ENCODE results near the gene OXCT1. TPM values are rescaled to one million over a fixed set of nuclear protein-coding genes. Genes with fewer than 3 reads are reported as not detected.

The OXCT1 gene
- total RNA-seq, 1 donor from 2014 or later: 27.4 TPM

DNA sequence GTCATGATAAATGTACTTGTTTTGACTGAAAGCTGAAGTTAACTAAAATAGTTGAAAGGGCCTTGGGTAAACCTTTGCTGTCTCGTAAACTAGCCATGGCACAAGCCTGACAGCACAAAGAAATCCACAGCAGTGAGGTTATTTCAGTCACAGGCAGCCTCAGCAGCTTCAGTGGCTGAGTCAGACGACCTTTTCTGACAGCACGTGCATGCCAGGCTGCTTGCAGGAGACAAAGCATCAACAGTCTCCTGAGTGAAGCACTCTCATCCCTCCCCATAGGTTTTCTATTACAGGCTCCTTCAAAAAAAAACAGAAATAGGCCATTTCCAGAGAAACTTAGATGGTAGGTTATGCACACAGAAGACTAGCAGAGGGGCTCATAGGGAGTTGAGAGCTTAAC is 34.6 kb downstream of the OXCT1 start:
- CTCF ChIA-PET: interaction anchor here (1.0 kb wide), 1 partner anchor 222 kb away, joined by 3 read pairs; no protein-coding TSS in a partner anchor
- no peaks in the 10 kb centered on the region for H3K9me3 Mint-ChIP-seq
- DNase-seq (no peak), ATAC-seq (ENCODE audit: low read depth) (no peak)
- TF ChIP-seq, protein P1, sequence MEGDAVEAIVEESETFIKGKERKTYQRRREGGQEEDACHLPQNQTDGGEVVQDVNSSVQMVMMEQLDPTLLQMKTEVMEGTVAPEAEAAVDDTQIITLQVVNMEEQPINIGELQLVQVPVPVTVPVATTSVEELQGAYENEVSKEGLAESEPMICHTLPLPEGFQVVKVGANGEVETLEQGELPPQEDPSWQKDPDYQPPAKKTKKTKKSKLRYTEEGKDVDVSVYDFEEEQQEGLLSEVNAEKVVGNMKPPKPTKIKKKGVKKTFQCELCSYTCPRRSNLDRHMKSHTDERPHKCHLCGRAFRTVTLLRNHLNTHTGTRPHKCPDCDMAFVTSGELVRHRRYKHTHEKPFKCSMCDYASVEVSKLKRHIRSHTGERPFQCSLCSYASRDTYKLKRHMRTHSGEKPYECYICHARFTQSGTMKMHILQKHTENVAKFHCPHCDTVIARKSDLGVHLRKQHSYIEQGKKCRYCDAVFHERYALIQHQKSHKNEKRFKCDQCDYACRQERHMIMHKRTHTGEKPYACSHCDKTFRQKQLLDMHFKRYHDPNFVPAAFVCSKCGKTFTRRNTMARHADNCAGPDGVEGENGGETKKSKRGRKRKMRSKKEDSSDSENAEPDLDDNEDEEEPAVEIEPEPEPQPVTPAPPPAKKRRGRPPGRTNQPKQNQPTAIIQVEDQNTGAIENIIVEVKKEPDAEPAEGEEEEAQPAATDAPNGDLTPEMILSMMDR (IDR thresholded peaks at IDR 0.05): no peak
- no peak overlapping the region for H3K27ac Mint-ChIP-seq
- peaks cover 86% of the 10 kb centered on the region for H3K36me3 Mint-ChIP-seq (ENCODE audit: low read depth)
- no peaks in the 10 kb centered on the region for H3K27me3 Mint-ChIP-seq
- H3K4me3 Mint-ChIP-seq: no peak overlapping the region
- POLR2A ChIA-PET: no interaction called here
- intact Hi-C loops (cut with micrococcal nuclease): no loop called here
- H3K4me1 Mint-ChIP-seq: no peaks in the 10 kb centered on the region

DNA sequence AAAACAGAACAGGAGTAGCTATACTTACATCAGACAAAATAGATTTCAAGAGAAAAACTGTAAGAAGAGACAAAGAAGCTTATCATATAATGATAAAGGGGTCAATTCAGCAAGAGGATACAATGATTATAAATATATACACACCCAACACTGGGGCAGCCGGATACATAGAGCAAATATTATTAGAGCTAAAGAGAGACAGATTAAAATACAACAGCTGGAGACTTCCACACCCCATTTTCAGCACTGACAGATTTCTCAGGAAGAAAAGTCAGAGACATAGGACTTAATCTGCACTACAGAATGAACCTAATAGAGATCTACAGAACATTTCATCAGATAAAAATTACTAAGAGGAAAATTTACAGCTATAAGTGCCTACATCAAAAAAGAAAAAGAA is 35.7 kb downstream of the OXCT1 start:
- TF ChIP-seq, protein P1 (IDR thresholded peaks at IDR 0.05): no peak
- ChIA-PET CTCF (interaction anchor here (1.2 kb wide), 1 partner anchor 135 kb away, joined by 5 read pairs; no protein-coding TSS in a partner anchor), POLR2A (no interaction called here)
- Mint-ChIP-seq H3K4me3 (no peak overlapping the region), H3K9me3 (no peaks in the 10 kb centered on the region), H3K36me3 (ENCODE audit: low read depth) (peaks cover 86% of the 10 kb centered on the region), H3K27ac (no peak overlapping the region), H3K27me3 (no peaks in the 10 kb centered on the region), H3K4me1 (no peaks in the 10 kb centered on the region)
- DNase-seq: no peak
- ATAC-seq (ENCODE audit: low read depth): no peak
- intact Hi-C loops (cut with micrococcal nuclease): no loop called here

DNA sequence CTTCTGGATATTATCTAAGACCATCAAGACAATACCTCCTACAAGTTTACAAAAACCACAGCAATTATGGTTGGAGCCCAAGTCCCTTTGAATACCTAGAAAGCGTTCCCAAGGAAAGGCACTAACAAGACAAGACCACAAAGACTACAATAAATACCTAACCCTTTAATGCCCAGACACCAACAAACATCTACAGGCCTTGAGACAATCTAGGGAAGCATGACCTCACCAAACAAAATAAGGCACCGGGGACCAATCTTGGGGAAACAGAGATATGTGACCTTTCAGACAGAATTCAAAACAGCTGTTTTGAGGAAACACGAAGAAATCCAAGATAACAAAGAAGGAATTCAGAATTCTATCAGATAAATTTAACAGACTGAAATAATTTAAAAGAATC is 37.8 kb downstream of the OXCT1 start:
- Mint-ChIP-seq H3K27me3 (no peaks in the 10 kb centered on the region), H3K4me3 (no peak overlapping the region), H3K36me3 (ENCODE audit: low read depth) (peaks cover 77% of the 10 kb centered on the region), H3K4me1 (no peaks in the 10 kb centered on the region), H3K27ac (no peak overlapping the region), H3K9me3 (no peaks in the 10 kb centered on the region)
- intact Hi-C loops (cut with micrococcal nuclease): no loop called here
- POLR2A ChIA-PET: no interaction called here
- no peak for DNase-seq
- CTCF ChIA-PET: no interaction called here
- no peak for ATAC-seq (ENCODE audit: low read depth)
- TF ChIP-seq, protein P1 (IDR thresholded peaks at IDR 0.05): no peak

DNA sequence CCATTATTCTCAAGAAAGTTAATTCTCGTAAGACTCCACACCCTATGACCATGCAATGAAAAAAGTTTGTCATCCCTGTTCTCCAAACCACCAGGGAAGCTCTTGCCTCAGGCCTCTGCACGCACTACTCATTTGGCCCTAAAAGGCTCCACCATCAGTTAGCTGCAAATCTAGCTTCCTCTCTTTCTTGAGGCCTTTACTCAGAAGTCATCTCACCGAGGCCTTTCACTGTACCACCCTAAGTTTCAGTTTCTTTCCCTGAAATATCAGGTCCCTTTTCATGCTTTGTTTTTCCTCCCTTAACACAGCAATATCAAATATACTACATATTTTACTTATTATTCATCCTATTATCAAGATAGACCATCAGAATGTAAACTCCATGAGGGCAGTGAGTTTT is 39.1 kb downstream of the OXCT1 start:
- no peak for DNase-seq
- Mint-ChIP-seq H3K4me3 (no peak overlapping the region), H3K4me1 (no peaks in the 10 kb centered on the region), H3K27ac (no peak overlapping the region), H3K36me3 (ENCODE audit: low read depth) (peaks cover 79% of the 10 kb centered on the region), H3K27me3 (no peaks in the 10 kb centered on the region), H3K9me3 (no peaks in the 10 kb centered on the region)
- no peak for ATAC-seq (ENCODE audit: low read depth)
- ChIA-PET CTCF (interaction anchor here (1.1 kb wide), 1 partner anchor 226 kb away, joined by 3 read pairs; no protein-coding TSS in a partner anchor), POLR2A (no interaction called here)
- TF ChIP-seq, protein P1 (IDR thresholded peaks at IDR 0.05): no peak
- intact Hi-C loops (cut with micrococcal nuclease): no loop called here

DNA sequence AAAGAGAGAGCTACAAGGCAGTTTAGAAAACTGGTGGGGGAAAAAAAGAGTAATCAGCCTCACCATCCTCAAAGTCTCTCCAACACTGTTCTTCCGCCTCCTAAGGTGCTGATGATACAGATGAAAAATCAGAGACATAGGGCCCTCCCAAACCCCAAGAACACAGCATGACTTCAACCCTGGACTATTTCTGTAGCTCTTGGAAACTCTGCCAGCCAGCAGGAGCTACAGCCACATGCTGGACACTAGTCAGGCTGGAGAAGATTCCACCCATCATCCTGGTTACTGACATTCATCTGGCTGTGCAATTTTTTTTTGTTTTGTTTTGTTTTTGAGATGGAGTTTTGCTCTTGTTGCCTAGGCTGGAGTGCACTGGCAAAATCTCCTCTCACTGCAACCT is 42.4 kb downstream of the OXCT1 start:
- TF ChIP-seq, protein P1 (IDR thresholded peaks at IDR 0.05): no peak
- intact Hi-C loops (cut with micrococcal nuclease): no loop called here
- POLR2A ChIA-PET: no interaction called here
- Mint-ChIP-seq H3K9me3 (no peaks in the 10 kb centered on the region), H3K4me1 (no peaks in the 10 kb centered on the region), H3K27me3 (no peaks in the 10 kb centered on the region), H3K27ac (no peak overlapping the region), H3K36me3 (ENCODE audit: low read depth) (peaks cover 62% of the 10 kb centered on the region), H3K4me3 (no peak overlapping the region)
- DNase-seq (no peak), ATAC-seq (ENCODE audit: low read depth) (no peak)
- CTCF ChIA-PET: no interaction called here
